ENCODE measurements around the gene AFF2.

- TF ChIP-seq ISL1 (CRISPR knock-in tag; IDR thresholded peaks at IDR 0.05) (no peak), GLIS3 (CRISPR knock-in tag; IDR thresholded peaks at IDR 0.05) (no peak), OSR1 (CRISPR knock-in tag; IDR thresholded peaks at IDR 0.05) (no peak)
Observed at GRCh38 chrX:148568763-148569162, 68.3 kb downstream of the AFF2 start.
